Measurements from ENCODE around the gene SLC22A15. TPM values are rescaled to one million over a fixed set of nuclear protein-coding genes. Genes with fewer than 3 reads are reported as not detected.

Gene SLC22A15
- total RNA-seq, 1 donor from 2014 or later, result 9.8 TPM

GRCh38 chr1:115975569-115976061 lies 698 bp upstream of the SLC22A15 start:
- H3K27me3 ChIP-seq, result no peaks in the 10 kb centered on the region
- no peaks in the 10 kb centered on the region for H3K9me3 ChIP-seq
- TF ChIP-seq POLR2AphosphoS5 (IDR thresholded peaks at IDR 0.05; ENCODE audit: insufficient read depth in 1 of 2, low read depth in 1 of 2), result no peak
- TF ChIP-seq, protein P1, sequence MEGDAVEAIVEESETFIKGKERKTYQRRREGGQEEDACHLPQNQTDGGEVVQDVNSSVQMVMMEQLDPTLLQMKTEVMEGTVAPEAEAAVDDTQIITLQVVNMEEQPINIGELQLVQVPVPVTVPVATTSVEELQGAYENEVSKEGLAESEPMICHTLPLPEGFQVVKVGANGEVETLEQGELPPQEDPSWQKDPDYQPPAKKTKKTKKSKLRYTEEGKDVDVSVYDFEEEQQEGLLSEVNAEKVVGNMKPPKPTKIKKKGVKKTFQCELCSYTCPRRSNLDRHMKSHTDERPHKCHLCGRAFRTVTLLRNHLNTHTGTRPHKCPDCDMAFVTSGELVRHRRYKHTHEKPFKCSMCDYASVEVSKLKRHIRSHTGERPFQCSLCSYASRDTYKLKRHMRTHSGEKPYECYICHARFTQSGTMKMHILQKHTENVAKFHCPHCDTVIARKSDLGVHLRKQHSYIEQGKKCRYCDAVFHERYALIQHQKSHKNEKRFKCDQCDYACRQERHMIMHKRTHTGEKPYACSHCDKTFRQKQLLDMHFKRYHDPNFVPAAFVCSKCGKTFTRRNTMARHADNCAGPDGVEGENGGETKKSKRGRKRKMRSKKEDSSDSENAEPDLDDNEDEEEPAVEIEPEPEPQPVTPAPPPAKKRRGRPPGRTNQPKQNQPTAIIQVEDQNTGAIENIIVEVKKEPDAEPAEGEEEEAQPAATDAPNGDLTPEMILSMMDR (IDR thresholded peaks at IDR 0.05), result no peak
- no peak for TF ChIP-seq POLR2A (IDR thresholded peaks at IDR 0.05)
- intact Hi-C loops (cut with DNase I), result no loop called here
- H3K4me1 ChIP-seq, result peaks cover 15% of the 10 kb centered on the region
- H3K4me3 ChIP-seq, result peak overlapping the region; percentile 60 to 70
- no peaks in the 10 kb centered on the region for H3K36me3 ChIP-seq
- H3K27ac ChIP-seq, result peak overlapping the region; percentile 81
- no peak for DNase-seq (ENCODE audit: extremely low spot score in 2 of 2)

DNA sequence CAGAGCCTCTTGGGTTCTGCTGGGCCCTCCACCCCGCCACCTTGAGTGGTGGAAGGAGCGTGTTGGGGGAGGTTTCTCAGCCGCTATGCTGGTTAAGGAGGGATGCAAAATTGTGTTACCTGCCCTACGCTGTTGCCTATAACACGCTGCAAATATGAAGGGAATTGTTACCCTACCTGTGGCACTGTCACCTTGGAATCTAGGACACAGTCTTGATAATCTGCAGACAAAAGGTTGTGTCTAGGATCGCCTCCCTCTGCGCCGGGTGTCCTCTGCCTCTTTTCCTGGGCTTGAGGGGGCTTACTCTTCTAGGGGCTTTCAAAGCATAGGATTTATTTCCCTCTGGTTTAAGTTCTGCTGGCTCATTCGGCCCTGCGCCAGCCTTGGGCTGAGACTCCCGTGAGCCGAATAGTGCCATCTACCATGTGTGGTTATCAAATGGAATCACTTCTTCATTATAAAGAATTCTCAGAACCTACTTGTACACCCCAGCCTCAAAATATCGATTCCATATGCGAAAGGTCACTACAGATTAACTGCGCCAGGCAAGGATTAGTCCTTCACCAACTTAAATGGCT lies 697 bp downstream of the SLC22A15 start:
- H3K4me1 ChIP-seq, result peaks cover 15% of the 10 kb centered on the region
- TF ChIP-seq, protein P1 (IDR thresholded peaks at IDR 0.05), result no peak
- TF ChIP-seq POLR2AphosphoS5 (IDR thresholded peaks at IDR 0.05; ENCODE audit: insufficient read depth in 1 of 2, low read depth in 1 of 2) (no peak), POLR2A (IDR thresholded peaks at IDR 0.05) (no peak)
- no peaks in the 10 kb centered on the region for H3K9me3 ChIP-seq
- no peaks in the 10 kb centered on the region for H3K36me3 ChIP-seq
- peak overlapping the region; percentile 60 to 70 for H3K4me3 ChIP-seq
- H3K27ac ChIP-seq, result peak overlapping the region; percentile 81
- intact Hi-C loops (cut with DNase I), result no loop called here
- DNase-seq (ENCODE audit: extremely low spot score in 2 of 2), result no peak
- H3K27me3 ChIP-seq, result no peaks in the 10 kb centered on the region

GRCh38 chr1:115977499-115978258 lies 1.4 kb downstream of the SLC22A15 start:
- Histone ChIP-seq H3K4me3 (peak overlapping the region; percentile 60 to 70), H3K36me3 (no peaks in the 10 kb centered on the region), H3K9me3 (no peaks in the 10 kb centered on the region), H3K4me1 (peaks cover 15% of the 10 kb centered on the region), H3K27me3 (no peaks in the 10 kb centered on the region), H3K27ac (peak overlapping the region; percentile 81)
- intact Hi-C loops (cut with DNase I), result no loop called here
- no peak for DNase-seq (ENCODE audit: extremely low spot score in 2 of 2)
- TF ChIP-seq POLR2AphosphoS5 (IDR thresholded peaks at IDR 0.05; ENCODE audit: insufficient read depth in 1 of 2, low read depth in 1 of 2), result no peak
- TF ChIP-seq, protein P1 (IDR thresholded peaks at IDR 0.05), result no peak
- TF ChIP-seq POLR2A (IDR thresholded peaks at IDR 0.05), result no peak

- no peak overlapping the region for H3K4me3 ChIP-seq
- peaks cover 15% of the 10 kb centered on the region for H3K4me1 ChIP-seq
- no peaks in the 10 kb centered on the region for H3K36me3 ChIP-seq
- no peaks in the 10 kb centered on the region for H3K27me3 ChIP-seq
- intact Hi-C loops (cut with DNase I), result no loop called here
- no peaks in the 10 kb centered on the region for H3K9me3 ChIP-seq
- DNase-seq (ENCODE audit: extremely low spot score in 2 of 2), result no peak
- no peak overlapping the region for H3K27ac ChIP-seq
- TF ChIP-seq POLR2A (IDR thresholded peaks at IDR 0.05), result no peak
- TF ChIP-seq, protein P1 (IDR thresholded peaks at IDR 0.05), result no peak
- no peak for TF ChIP-seq POLR2AphosphoS5 (IDR thresholded peaks at IDR 0.05; ENCODE audit: insufficient read depth in 1 of 2, low read depth in 1 of 2)
These were observed 2.1 kb downstream of the SLC22A15 start for GRCh38 chr1:115978292-115978941.
